NCI-H2107 treated with DMSO at 0.1 percent for 48 hours (cell line): ENCODE measurements around the gene TEX51.

Experiments
- DNase-seq: peaks from one replicate; lab custom pipeline; 2025; ENCODE audit not compliant: unreplicated experiment; lab: John Stamatoyannopoulos, UW

The TEX51 gene

DNA sequence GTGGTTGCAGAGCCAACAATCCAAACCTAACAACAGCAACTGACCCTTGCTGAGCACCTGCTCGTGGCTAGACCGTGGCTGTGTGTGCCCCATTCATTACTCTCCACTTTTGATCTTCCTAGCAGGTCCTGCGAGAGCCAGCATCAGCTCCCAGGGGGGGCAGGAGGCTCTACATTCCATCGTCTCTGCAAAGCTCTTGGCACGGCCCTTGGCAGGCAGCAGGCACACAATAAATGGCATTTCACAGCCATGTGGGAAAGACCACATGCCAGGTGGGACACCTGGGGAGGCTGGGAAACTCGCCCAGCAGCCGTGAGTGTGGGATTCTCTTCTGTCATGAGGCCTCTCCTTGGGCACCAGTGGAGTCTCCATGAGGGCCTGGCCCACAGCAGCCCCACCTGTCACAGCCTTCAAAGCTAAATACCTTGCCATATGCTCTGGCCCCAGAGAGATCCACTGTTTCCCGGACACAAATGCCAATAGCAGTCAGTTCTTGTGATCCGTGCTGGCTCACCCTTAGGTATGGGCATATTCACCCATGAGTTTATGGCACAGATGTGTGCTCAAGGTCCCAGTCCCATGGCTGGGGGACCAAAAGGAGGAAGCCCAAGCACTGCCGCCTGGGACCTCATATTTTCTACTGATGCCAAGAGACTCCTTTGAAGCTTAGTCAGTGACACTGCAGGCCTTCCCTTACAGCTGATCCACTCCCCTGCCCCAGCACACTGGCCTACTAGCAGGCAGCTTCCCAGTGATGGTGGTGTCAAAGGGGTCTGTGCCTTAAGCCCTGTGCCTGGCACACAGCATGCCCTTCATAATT, 6.8 kb upstream of the TEX51 start:
- DNase-seq, result no peak

DNA sequence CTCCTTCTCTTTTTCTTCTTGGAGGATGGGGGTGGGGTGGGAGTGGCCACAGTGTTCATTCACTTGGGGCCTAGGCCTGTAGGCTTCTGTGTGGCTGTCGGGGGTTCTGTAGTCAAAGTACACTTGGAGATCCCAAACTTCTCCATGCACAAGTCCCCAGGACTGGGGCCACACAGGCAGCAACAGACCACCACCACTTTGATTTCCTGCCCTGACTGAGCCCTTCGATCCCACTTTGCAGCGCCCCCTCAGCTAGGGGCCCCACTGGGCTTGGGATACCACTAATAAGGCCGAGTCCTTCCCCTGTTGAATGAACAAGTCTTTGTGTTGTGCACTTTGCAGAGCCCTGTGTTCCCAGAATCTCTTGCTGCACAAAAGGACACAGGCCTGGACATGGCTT, 5.5 kb upstream of the TEX51 start:
- no peak for DNase-seq

DNA sequence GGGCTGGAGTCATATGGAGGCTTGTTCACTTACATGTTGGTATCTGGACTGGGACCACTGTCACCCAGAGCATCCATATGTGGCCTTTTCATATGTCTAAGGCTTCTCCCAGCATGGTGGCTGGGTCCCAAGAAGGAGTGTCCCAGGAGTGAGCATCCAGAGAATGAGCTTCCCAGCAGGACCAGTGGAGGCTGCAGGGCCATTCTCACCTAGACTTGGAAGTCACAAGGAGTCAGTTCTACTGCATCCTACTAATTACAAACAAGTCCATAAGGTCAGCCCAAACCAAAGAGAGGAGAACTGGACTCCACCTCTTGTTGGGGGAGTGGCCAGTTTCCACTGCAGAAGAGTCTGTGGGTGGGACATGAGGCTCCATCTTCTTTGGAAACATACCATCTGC, 5.1 kb upstream of the TEX51 start:
- no peak for DNase-seq

DNA sequence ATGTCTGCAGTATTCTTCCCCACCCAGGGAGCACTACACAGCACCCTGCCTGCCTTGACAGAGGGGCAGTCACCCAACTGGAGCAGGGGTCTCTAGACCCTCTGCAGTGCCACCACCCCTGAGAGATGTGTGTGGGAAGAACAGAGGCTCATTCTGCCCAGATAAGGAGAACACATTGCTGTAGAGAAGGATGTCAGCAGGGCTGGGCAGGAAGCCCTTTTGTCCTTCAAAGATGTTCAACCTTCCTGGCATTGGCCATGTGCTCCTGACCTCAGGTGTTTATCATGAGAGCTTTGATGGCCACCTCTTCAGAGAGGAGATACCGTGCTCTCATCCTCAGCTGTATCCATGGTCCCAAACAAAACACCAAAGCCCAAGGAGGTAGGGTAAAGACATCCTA, 4.6 kb upstream of the TEX51 start:
- no peak for DNase-seq

DNA sequence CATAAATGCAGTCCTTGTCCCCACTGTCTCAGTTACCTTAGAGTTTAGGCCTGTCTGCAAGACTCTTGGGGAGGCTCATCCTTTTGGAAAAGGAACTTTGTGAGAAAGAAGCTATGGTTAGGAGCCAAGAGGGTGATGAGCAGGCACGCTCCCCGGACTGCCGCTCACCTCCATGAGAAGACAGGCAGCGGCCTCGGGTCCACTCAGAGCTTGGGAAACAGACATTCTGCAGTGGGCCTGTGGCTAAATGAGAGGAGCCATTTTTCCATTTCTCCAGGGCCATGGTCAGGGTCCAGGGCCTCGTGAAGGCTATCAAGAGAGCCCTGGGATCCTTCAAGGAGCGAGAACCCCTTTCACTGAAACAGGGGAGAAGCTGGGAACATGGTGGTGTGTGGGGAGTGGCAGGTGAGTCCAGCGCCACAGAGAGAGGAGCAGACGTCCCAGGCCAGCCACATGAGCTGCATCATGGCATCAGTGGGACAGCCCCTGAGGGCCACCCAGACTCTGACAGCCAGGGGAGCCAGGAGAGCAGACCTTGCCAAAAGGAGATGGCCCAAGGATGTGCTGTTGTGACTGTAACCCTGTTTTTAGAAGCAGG, 4.0 kb upstream of the TEX51 start:
- DNase-seq, result no peak

DNA sequence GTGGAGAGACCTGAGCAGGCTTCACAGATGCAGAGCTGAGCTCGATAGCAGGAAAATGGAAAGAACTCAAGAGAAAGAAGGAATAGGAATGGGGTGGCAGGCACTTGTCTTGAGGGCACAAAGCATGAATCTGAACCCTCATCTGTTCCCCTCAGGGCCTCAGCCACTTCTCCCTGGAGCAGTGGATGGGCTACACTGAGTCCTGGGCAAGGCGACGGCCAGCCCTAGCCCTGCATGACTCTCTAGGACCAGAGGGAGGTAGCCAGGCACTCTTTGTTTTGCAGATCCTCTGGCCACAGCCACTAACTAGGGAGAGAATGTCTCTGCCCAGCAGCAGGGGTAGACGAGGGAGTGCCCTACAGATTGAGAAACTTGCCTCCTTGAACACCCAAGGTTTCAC, 3.4 kb upstream of the TEX51 start:
- no peak for DNase-seq

DNA sequence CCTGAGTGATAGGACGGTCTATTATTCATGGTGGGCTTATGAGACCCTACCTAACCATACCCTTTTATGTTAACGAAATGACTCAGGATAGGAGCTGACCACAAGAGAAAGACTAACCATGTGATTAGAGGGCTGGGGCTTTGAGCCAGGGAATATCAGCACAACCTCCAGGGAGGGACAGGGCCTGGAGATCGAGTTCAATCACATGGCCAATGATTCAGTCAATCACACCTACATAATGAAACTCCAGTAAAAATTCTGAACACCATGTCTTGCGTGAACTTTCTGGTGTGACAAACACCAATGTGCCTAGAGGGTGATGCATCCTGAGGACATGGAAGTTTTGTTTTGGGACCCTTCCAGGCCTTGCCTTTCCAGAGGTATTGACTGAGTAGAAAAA, 2.2 kb upstream of the TEX51 start:
- DNase-seq, result no peak

DNA sequence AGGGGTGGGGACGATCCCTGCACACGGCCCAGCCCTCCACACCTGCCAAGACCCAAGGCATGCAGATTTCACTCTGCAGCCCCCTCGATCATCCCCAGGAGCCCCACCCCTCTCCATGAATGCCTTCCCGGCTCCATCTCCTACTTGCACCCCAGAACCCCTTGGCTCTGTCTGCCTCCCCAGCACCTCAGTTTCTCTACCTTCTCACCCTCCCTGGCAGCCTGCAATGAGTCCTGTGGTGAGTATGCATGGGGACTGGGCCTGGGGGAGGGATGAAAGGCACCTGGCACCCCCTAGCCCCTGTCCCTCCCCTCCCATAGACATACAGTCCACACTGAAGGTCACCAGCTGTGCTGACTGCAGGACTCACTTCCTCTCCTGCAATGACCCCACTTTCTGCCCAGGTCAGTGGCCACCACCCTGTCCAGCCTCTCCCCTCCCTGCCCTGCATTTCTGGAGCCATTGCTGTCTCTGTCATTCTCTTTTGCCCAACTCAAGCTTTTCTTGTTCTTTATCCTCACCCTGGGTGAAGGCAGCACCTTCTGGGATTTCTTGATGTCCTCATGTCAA, 1.0 kb downstream of the TEX51 start:
- no peak for DNase-seq

DNA sequence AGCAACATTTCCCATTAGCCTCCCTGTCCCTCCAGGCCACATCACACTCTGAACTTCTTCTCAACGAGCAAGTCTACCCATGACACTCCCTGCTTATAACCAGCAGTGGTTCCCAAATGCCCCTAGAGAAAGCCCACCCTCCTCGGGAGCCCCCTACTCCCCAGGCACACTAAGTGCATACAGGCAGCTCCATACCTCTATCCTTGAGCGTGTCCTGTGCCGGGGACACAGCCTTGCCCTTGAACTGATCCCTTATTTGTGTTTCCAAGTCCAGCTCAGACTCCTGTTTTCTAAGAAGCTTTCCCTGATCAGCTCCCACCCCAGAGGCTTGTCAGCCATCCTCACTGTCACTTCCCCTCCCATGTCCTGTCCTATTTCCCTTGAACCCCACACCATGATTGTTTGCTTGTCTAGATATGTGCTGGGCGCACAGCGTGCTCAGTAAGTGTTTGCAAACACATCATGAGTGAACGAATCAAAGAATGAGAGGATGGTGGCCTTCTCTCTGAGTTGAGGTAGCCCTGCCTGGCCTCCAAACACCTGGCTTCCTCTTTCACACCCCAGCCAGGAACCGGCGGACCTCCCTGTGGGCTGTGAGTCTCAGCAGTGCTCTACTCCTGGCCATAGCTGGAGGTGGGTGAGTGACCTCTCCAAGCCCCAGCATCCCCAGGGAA, 2.1 kb downstream of the TEX51 start:
- no peak for DNase-seq

DNA sequence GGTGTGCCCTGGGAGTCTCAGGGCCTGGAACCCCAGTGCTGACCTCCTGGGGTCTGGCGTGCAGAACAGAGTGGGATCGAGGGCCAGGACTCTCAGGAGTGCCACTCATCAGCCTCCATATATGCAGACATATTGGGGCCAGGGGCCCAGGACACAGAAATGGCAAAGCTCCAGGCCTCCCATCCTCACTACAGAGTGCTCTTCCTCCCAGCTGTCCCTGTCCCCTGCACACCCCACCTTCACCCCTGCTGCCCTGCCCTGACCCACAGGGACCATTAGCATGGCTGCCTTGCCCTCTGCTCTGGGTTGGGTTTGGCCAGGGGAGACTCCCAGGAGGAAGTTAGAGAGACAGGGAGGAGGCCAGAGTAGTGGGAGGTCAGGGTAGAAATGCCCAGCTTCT, 2.8 kb downstream of the TEX51 start:
- no peak for DNase-seq

DNA sequence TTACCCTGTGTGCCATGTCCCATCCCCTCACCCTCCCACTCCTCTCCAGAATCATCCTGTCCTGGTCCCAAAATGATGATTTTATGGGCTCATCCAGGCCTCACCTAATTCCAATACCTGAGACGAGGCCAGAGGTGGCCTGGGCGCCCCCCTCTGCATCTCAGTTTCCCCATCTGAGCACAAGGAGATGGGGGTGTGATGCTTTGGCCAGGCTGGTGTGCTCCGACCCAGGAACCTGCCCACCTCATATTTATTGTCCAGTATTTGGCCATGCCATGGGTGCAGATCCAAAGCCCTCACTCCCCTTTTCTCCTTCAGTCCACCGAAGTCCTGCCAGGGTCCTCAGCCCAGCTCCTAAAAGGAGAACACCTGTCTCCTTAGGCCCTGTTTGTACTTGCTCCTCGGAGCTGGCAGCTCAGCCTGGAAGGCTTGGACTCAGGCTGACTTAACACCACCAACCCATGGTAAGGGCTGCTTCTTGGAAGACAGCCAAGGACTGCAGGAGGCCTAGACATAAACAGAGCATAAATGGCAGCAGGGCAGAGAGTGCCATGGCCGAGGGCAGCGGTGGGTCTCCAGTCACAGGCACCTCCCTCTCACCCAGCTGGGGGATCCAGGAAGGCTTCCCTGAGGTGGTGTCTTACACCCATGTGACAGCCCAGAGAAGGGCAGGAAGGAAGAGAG, 3.6 kb downstream of the TEX51 start:
- no peak for DNase-seq

DNA sequence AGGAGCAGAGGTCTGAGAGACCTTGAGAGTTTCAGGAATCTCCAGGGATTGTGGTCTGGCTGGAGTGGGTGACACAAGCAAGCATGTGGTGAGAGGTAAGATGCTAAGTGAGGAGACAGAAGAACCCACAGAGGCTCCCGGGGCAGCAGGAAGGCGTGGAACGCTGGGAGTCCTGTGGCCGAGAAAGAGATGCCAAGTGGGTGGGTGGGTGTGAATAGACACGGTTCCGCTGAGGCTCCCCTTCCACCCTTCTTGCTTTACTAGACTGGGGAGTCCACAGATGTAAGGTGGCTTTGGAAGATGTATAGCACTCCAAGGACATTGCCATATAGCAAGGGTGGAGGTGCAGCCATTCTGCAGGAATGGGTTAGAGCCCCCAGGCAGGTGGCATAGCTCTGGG, 4.2 kb downstream of the TEX51 start:
- no peak for DNase-seq

DNA sequence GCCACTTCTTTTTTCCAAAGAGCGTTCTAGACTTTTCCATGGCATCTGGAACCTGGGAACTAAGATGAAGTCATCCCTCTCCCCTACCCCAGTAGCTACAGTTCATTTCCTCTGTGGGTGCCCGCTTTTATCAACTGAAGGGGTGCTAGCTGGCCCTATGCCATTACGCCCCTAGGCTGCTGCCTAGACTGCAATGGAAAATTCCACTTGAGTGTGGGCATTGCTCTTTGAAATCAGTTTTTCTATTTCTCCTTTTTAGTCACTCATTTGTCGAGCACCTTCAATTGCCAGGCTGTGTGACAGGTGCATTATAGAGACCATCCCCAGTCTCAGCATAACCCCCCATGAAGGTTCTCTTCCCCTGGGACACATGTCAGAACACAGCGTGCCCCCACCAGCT, 7.3 kb downstream of the TEX51 start:
- no peak for DNase-seq

DNA sequence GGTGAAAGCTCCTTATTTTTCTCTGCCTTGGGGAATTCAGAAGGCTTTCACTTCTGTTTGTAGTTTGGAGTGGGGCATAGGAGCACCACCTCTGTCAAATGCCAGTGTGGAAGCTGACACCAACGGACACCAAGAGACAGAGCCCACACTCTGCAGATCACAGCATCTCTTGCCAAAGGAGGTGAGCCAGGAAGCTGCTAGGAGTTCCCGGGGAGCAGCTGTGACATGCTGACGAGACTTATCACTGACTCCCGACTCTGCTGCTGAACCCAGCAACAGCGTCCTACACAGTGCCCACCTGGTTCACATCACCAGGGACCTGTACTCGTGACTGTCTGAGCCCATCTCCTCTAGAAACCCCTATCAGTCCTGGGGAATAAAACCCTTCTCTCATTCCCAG, 8.1 kb downstream of the TEX51 start:
- no peak for DNase-seq

DNA sequence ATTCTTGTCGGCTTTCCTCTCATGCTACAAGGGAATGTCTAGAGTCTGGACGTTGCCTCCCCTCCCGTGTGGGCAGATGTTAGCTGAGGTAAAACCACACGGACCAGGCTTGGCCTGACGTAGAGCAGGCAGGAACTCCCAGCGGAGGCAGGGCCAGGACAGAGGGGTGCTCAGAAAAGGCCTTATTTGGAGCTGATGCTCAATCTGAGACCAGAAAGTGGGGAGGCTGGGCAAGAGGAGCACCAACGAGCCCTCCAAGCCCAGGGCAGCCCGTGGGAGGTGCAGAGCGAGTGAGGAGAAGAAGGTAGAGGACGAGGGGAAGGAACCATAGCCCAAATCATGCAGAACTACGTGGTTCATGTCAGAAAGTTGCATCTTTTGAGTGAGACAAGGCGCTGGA, 9.0 kb downstream of the TEX51 start:
- no peak for DNase-seq

DNA sequence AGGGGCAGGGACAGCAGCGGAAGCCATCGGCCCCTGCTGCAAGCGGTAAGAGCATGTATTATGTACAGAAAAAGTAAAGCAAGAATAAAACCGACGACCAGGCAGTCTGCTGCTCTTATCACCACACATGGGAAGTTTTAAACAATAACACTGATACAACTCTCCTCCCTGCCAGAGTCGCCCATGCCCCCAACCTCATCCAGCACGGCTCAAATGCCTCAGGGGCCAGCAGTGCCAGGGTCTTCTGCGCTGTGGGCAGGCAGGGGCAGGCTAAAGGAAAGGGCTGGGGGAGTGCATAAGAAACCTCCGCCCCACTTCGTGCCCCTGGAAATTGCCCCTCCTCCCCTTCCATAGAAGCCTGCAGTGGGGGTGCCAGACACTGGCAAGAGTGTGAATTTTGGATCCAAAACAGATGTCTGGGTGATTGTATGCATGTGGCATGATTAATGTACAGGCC, 10.1 kb downstream of the TEX51 start:
- no peak for DNase-seq

DNA sequence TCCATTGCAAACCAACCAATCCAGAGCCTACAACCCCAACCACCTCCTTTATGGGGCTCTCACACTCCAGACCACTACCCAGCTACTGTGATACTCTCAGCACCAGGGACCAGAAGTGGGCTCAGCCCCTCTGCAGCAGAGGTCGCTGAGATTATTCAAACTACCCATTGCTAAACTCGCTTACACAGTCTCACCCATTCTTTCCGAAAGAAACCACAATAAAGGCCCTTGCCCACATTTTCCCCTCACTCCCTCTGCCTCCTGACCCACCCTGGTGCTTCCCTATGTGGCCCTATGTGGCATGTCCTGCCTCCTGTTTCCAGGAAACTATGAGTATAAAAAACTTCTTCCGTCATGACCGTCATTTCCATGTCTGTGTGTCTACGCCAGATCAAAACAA, 10.7 kb downstream of the TEX51 start:
- no peak for DNase-seq

DNA sequence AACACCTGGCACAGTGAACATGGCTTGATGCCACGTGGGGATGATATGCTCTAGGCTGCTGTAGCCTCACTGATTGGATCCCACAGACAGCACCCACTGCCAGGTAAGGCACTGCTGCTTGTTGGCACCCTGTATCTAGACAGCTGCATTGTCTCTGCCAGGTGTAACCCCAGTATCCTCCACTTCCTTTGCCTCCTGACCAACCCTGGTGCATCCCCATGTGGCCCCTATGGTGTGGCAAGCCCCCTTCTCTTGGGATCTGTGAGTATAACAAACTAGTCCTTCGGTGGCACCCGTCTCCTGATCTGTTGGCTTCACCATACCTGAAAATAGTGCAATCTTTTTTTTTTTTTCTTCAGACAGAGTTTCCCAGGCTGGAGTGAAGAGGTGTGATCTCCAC, 11.1 kb downstream of the TEX51 start:
- no peak for DNase-seq

DNA sequence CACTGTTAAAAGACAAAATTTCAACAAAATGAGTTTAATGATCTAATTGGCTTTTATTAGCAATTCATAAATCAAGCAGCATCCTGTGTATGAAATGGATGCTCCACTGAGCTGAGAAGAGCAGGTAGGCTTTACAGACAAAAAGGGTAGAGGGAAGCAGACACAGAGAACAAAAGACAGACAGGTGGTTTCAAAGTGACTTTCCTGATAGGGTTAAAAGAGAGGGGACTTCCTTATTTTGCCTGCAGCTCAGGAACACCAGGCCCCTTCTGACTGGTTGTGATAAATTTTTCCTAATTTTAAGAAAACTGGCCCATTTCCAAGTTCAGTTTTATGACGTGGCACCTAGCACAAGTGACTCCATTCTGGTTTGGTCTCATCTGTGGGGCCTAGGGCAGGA, 11.9 kb downstream of the TEX51 start:
- DNase-seq, result no peak

DNA sequence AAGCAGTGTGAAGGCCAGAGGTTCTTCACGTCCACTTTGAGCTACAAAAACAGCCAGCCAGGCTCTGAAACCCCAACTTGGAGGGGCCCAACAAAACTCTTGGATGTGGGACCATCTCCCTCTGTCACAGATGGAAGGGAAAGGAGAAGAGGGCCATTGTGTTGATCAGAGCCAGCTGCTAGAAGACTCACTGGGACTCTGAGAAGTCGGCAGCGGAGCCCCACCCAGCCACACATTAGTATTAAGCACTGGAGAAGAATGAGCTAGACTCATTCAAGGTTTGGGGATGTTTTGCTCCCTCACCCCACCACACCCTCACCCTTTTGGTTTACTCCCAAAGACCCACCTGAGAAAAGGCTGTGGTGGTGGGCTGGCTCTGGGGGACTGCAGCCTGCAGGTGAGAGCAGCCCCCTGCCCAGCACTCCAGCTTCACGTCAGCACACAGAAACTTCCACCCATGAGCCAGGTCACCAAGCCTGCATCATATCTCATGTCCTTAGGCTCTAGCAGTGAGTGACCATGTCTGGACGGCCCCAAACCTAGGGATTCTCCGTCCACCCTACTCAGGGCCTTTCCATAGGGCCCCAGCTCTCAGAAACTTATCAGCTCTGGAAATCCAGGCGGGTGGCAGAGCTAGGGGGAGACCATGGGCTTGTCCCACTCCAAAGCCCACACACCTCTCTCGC, 12.6 kb downstream of the TEX51 start:
- DNase-seq, result no peak

DNA sequence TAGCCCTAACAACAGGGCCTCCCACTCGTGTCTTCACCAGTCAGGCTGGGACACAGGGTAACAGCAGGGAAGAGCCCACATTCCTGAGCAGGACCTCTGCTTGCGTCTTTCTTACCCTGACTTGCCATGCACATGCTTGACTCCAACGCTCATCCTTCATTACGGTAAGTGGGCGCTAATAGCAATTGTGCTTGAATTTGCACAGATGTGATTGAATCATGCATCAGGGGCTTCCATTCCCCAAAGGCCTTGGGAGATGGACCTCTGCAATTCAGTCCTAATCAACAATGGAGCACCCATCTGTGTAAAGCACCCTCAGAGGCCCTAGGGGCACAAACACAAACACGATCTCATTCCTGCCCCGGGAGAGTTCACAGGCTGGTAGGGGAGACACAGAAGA, 13.5 kb downstream of the TEX51 start:
- DNase-seq, result no peak
